Activated B cell treated with CpG ODN at 0.5 μM for 24 hours (primary cell): ENCODE measurements around the gene TPM4. TPM values are rescaled to one million over a fixed set of nuclear protein-coding genes. Genes with fewer than 3 reads are reported as not detected.
A peak's percentile ranks its signal among the peaks of the same experiment; 100 is the strongest.

Experiments
- ATAC-seq: fragments of 200-7000 bp; cut with Tn5 transposase; one replicate; pipeline ENCODE4 v1.10.0; 2021; ENCODE audit warnings: low read depth, mild to moderate bottlenecking, moderate library complexity
- CTCF ChIA-PET: fragments of 350-600 bp; sonication (Branson Sonifier 250); formaldehyde crosslinking; loops from one replicate; lab custom pipeline; 2021; ENCODE audit warnings: antibody characterized with exemption; lab: Charles Lee
- POLR2A ChIA-PET: fragments of 350-600 bp; sonication (Branson Sonifier 250); formaldehyde crosslinking; loops from one replicate; lab custom pipeline; 2021; ENCODE audit warnings: antibody characterized with exemption; lab: Charles Lee
- DNase-seq: peaks from one replicate; pipeline ENCODE4 v3.0.0; 2022
- H3K27ac Mint-ChIP-seq: one replicate; pipeline ENCODE4 v1.8.0; 2020; ENCODE audit warnings: mixed read lengths
- H3K27me3 Mint-ChIP-seq: one replicate; pipeline ENCODE4 v1.8.0; 2021; ENCODE audit warnings: mixed read lengths
- H3K36me3 Mint-ChIP-seq: one replicate; pipeline ENCODE4 v1.8.0; 2021; ENCODE audit warnings: low read depth, mixed read lengths
- H3K4me1 Mint-ChIP-seq: one replicate; pipeline ENCODE4 v1.8.0; 2021; ENCODE audit warnings: mixed read lengths
- H3K4me3 Mint-ChIP-seq: one replicate; pipeline ENCODE4 v1.8.0; 2020; ENCODE audit warnings: mild to moderate bottlenecking, mixed read lengths
- H3K9me3 Mint-ChIP-seq: one replicate; pipeline ENCODE4 v1.8.0; 2020; ENCODE audit warnings: mixed read lengths
- CTCF ChIP-seq: fragments of 200-600 bp; IDR thresholded peaks from one replicate; pipeline ENCODE4 v1.8.0; 2022; ENCODE audit warnings: antibody characterized with exemption, mild to moderate bottlenecking
- intact Hi-C: fragments of 100-400 bp; cut with micrococcal nuclease; formaldehyde crosslinking; loops from one replicate; pipeline ENCODE4 v1.15.1; 2024
- total RNA-seq: library from RNA; stranded (reverse); gene quantifications from 2 replicates; pipeline ENCODE4 v1.2.3, GENCODE V29; 2022

TPM4 gene
- total RNA-seq, 1 donor from 2014 or later, result 257 TPM

- no peak for TF ChIP-seq CTCF
- Mint-ChIP-seq H3K9me3 (no peaks in the 10 kb centered on the region), H3K27ac (peak overlapping the region; percentile 98), H3K4me3 (no peak overlapping the region), H3K4me1 (peaks cover 53% of the 10 kb centered on the region), H3K36me3 (peaks cover 86% of the 10 kb centered on the region), H3K27me3 (no peaks in the 10 kb centered on the region)
- CTCF ChIA-PET, result interaction anchor here (1.5 kb wide), 1 partner anchor 81 kb away, joined by 3 read pairs; no protein-coding TSS in a partner anchor
- intact Hi-C loops, result no loop called here
- no peak for DNase-seq
- POLR2A ChIA-PET, result interaction anchor here (0.6 to 9.7 kb wide), 2 partner anchors 24 to 54 kb away, joined by 4 to 338 read pairs; partner anchors contain the start of gene HSH2D
- ATAC-seq, result no peak
These were observed 45.7 kb downstream of the TPM4 start for GRCh38 chr19:16121967-16122366.

GRCh38 chr19:16124953-16125352 lies 48.7 kb downstream of the TPM4 start:
- H3K4me3 Mint-ChIP-seq, result no peak overlapping the region
- ATAC-seq (no peak), DNase-seq (no peak)
- no peak for TF ChIP-seq CTCF
- H3K4me1 Mint-ChIP-seq, result peaks cover 23% of the 10 kb centered on the region
- intact Hi-C loops, result no loop called here
- ChIA-PET CTCF (no interaction called here), POLR2A (interaction anchor here (1.7 kb wide), 1 partner anchor 10 kb away, joined by 5 read pairs; no protein-coding TSS in a partner anchor)
- H3K36me3 Mint-ChIP-seq, result peaks cover 89% of the 10 kb centered on the region
- no peaks in the 10 kb centered on the region for H3K27me3 Mint-ChIP-seq
- no peaks in the 10 kb centered on the region for H3K9me3 Mint-ChIP-seq
- no peak overlapping the region for H3K27ac Mint-ChIP-seq

- Mint-ChIP-seq H3K9me3 (no peaks in the 10 kb centered on the region), H3K27ac (no peak overlapping the region), H3K36me3 (peaks cover 94% of the 10 kb centered on the region), H3K27me3 (no peaks in the 10 kb centered on the region), H3K4me3 (no peak overlapping the region), H3K4me1 (peaks cover 15% of the 10 kb centered on the region)
- DNase-seq (no peak), ATAC-seq (no peak)
- no peak for TF ChIP-seq CTCF
- POLR2A ChIA-PET, result interaction anchor here (0.7 to 1.7 kb wide), 3 partner anchors 9 to 256 kb away, joined by 3 to 5 read pairs (median 3); partner anchors contain the start of gene HSH2D
- intact Hi-C loops, result no loop called here
- CTCF ChIA-PET, result no interaction called here
These were observed 49.6 kb downstream of the TPM4 start for GRCh38 chr19:16125737-16126495.

GRCh38 chr19:16127080-16127479 lies 50.8 kb downstream of the TPM4 start:
- Mint-ChIP-seq H3K36me3 (peaks cover 95% of the 10 kb centered on the region), H3K4me1 (peaks cover 3% of the 10 kb centered on the region), H3K27ac (no peak overlapping the region), H3K27me3 (no peaks in the 10 kb centered on the region), H3K9me3 (peaks cover 2% of the 10 kb centered on the region), H3K4me3 (no peak overlapping the region)
- ATAC-seq (no peak), DNase-seq (no peak)
- intact Hi-C loops, result no loop called here
- no peak for TF ChIP-seq CTCF
- CTCF ChIA-PET, result interaction anchor here (0.9 kb wide), 1 partner anchor 9 kb away, joined by 3 read pairs; no protein-coding TSS in a partner anchor
- POLR2A ChIA-PET, result interaction anchor here (0.7 kb wide), 1 partner anchor 255 kb away, joined by 3 read pairs; no protein-coding TSS in a partner anchor

- DNase-seq, result no peak
- intact Hi-C loops, result no loop called here
- no peak overlapping the region for H3K4me3 Mint-ChIP-seq
- CTCF ChIA-PET, result interaction anchor here (0.9 kb wide), 1 partner anchor 10 kb away, joined by 3 read pairs; no protein-coding TSS in a partner anchor
- POLR2A ChIA-PET, result no interaction called here
- peaks cover 2% of the 10 kb centered on the region for H3K9me3 Mint-ChIP-seq
- no peaks in the 10 kb centered on the region for H3K27me3 Mint-ChIP-seq
- peaks cover 95% of the 10 kb centered on the region for H3K36me3 Mint-ChIP-seq
- peaks cover 3% of the 10 kb centered on the region for H3K4me1 Mint-ChIP-seq
- no peak for ATAC-seq
- TF ChIP-seq CTCF, result no peak
- H3K27ac Mint-ChIP-seq, result no peak overlapping the region
These were observed 51.6 kb downstream of the TPM4 start for GRCh38 chr19:16127776-16128371.
